GM12892 (cell line): ENCODE measurements around the gene TPBGL.

Experiments
- POLR2A ChIP-seq: IDR thresholded peaks from 2 replicates; pipeline ENCODE4 v1.6.1; 2011; ENCODE audit warnings: low read depth, low read length, control low read depth
- POLR2AphosphoS5 ChIP-seq: IDR thresholded peaks from 2 replicates; pipeline ENCODE4 v1.6.1; 2011; ENCODE audit warnings: low read depth, low read length, control low read depth
- TAF1 ChIP-seq: IDR thresholded peaks from 2 replicates; pipeline ENCODE4 v1.6.1; 2011; ENCODE audit warnings: low read depth, mild to moderate bottlenecking, control low read depth, low read length, borderline replicate concordance

- TF ChIP-seq TAF1 (no peak), POLR2A (no peak), POLR2AphosphoS5 (no peak)
These were observed 8.3 kb downstream of the TPBGL start for GRCh38 chr11:75248924-75249256.
